ENCODE measurements around the gene KIF26B. TPM values are rescaled to one million over a fixed set of nuclear protein-coding genes. Genes with fewer than 3 reads are reported as not detected.

KIF26B gene
- total RNA-seq, 3 donors from 2014 or later (not counting 1 experiment from before 2014, with no cell fraction given) = 0.16 to 0.96 (median 0.18) TPM

DNA sequence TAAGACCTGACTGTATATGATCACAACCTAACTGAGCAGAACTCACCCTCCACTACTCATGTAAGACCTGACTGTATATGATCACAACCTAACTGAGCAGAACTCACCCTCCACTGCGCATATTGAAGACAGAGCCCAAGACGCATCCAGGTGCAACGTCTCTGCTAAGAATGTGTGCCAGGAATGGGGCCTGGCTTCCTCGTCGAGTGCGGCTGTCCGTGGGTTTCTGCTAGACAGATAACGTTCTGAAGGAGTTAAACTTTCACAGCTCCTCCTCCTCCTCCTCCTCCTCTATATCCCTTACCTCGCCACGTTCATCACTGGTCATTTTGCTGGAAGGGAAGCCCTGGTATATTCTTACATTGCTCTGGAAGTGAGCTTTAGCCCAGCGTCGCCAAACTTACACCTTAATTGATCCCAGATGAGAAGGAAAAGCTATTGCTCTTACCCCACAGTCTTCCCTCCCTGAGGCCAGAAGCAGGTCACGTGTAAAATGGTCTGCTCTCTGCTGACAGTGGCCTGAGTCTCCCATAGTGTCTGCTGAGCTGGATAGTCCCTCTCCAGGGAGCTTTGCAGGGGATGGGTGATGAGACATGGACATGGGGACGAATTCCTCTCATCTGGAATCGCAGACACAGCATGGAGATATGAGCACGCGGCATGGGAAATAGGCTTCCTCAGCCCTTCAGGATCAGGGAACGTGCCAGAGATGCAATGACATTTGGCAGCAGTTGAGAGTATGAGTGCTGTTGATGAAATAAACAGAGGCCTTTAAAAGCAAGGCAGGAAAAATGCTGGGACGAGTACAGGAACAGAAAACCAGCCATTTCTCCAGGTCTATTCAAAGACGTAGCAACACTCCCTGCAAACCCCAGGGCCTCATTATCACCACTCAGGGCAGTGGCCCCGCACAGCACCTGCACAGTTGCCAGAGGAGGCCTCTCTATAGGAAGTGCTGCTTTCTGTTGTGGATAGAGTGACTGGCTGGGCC lies 528.1 kb downstream of the KIF26B start:
- DNase-seq = no peak
- H3K4me3 Mint-ChIP-seq = no peak overlapping the region

GRCh38 chr1:245683676-245684075 lies 528.9 kb downstream of the KIF26B start:
- H3K4me1 ChIP-seq (ENCODE audit: control insufficient read depth, insufficient read depth, low read length) = no peaks in the 10 kb centered on the region
- H3K4me3 Mint-ChIP-seq = no peak overlapping the region
- WGBS (ENCODE audit: insufficient coverage) = 93% methylated on average over 9 of the region's 9 CpGs

More for the DNA sequence above, 528.1 kb downstream of the KIF26B start:
- no peaks in the 10 kb centered on the region for H3K9me3 ChIP-seq (ENCODE audit: control insufficient read depth, insufficient read depth, low read length)
- H3K27ac ChIP-seq (ENCODE audit: low read length) = no peak overlapping the region
- H3K4me3 ChIP-seq (ENCODE audit: low read length) = no peak overlapping the region
- 85% methylated on average over 21 of the region's 21 CpGs for WGBS (ENCODE audit: insufficient coverage)
- Mint-ChIP-seq H3K36me3 (no peaks in the 10 kb centered on the region), H3K4me1 (peaks cover 0 to 4% of the 10 kb centered on the region in 2 donors), H3K27me3 (ENCODE audit: low read depth in 2 of 2) (peaks cover 0 to 3% of the 10 kb centered on the region in 2 donors), H3K9me3 (no peaks in the 10 kb centered on the region), H3K27ac (no peak overlapping the region)
- intact Hi-C loops (cut with micrococcal nuclease) = no loop called here
- no peaks in the 10 kb centered on the region for H3K4me1 ChIP-seq (ENCODE audit: control insufficient read depth, insufficient read depth, low read length)
- no peaks in the 10 kb centered on the region for H3K27me3 ChIP-seq (ENCODE audit: control insufficient read depth, insufficient read depth, low read length)
- ATAC-seq = no peak
- TF ChIP-seq CTCF (IDR thresholded peaks at IDR 0.05) = no peak
- H3K36me3 ChIP-seq (ENCODE audit: control insufficient read depth, insufficient read depth, low read length) = no peaks in the 10 kb centered on the region

DNA sequence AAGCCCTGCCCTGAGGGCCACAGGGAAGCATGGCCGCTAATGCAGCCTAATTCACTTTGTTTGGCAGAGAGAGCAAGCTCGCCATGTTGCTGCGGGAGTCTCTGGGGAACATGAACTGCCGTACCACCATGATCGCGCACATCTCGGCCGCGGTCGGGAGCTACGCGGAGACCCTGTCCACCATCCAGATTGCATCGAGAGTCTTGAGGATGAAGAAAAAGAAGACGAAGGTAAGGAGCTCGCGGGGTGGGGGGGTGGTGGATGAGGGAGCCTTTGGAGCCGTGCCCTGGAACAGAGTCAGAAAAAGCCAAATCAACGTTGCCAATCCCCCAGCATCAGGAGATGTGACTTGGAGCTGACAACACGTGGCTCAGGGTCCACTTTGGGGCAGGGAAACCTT lies 529.4 kb downstream of the KIF26B start:
- Mint-ChIP-seq H3K27me3 (ENCODE audit: low read depth in 2 of 2) (peaks cover 0 to 3% of the 10 kb centered on the region in 2 donors), H3K9me3 (no peaks in the 10 kb centered on the region), H3K4me3 (no peak overlapping the region), H3K27ac (no peak overlapping the region), H3K36me3 (no peaks in the 10 kb centered on the region), H3K4me1 (peaks cover 0 to 4% of the 10 kb centered on the region in 2 donors)
- no peak for DNase-seq
- H3K4me3 ChIP-seq (ENCODE audit: low read length) = no peak overlapping the region
- intact Hi-C loops (cut with micrococcal nuclease) = no loop called here
- H3K27ac ChIP-seq (ENCODE audit: low read length) = no peak overlapping the region
- ATAC-seq = no peak
- H3K36me3 ChIP-seq (ENCODE audit: control insufficient read depth, insufficient read depth, low read length) = no peaks in the 10 kb centered on the region
- no peaks in the 10 kb centered on the region for H3K9me3 ChIP-seq (ENCODE audit: control insufficient read depth, insufficient read depth, low read length)
- no peaks in the 10 kb centered on the region for H3K27me3 ChIP-seq (ENCODE audit: control insufficient read depth, insufficient read depth, low read length)
- H3K4me1 ChIP-seq (ENCODE audit: control insufficient read depth, insufficient read depth, low read length) = no peaks in the 10 kb centered on the region
- no peak for TF ChIP-seq CTCF (IDR thresholded peaks at IDR 0.05)
- WGBS (ENCODE audit: insufficient coverage) = 93% methylated on average over 19 of the region's 19 CpGs

More at GRCh38 chr1:245683676-245684075, 528.9 kb downstream of the KIF26B start:
- Histone ChIP-seq H3K36me3 (ENCODE audit: control insufficient read depth, insufficient read depth, low read length) (no peaks in the 10 kb centered on the region), H3K27me3 (ENCODE audit: control insufficient read depth, insufficient read depth, low read length) (no peaks in the 10 kb centered on the region), H3K4me3 (ENCODE audit: low read length) (no peak overlapping the region), H3K27ac (ENCODE audit: low read length) (no peak overlapping the region), H3K9me3 (ENCODE audit: control insufficient read depth, insufficient read depth, low read length) (no peaks in the 10 kb centered on the region)
- no peak for DNase-seq
- intact Hi-C loops (cut with micrococcal nuclease) = no loop called here
- ATAC-seq = no peak
- Mint-ChIP-seq H3K9me3 (no peaks in the 10 kb centered on the region), H3K4me1 (peaks cover 0 to 4% of the 10 kb centered on the region in 2 donors), H3K27me3 (ENCODE audit: low read depth in 2 of 2) (peaks cover 0 to 3% of the 10 kb centered on the region in 2 donors), H3K36me3 (no peaks in the 10 kb centered on the region), H3K27ac (no peak overlapping the region)
- no peak for TF ChIP-seq CTCF (IDR thresholded peaks at IDR 0.05)
